ENCODE results near the gene PLGRKT. TPM values are rescaled to one million over a fixed set of nuclear protein-coding genes. Genes with fewer than 3 reads are reported as not detected.

PLGRKT gene
- total and polyA plus RNA-seq, 2 donors (not counting 1 experiment from before 2014, with no cell fraction given): 17.3 to 21.6 TPM

DNA sequence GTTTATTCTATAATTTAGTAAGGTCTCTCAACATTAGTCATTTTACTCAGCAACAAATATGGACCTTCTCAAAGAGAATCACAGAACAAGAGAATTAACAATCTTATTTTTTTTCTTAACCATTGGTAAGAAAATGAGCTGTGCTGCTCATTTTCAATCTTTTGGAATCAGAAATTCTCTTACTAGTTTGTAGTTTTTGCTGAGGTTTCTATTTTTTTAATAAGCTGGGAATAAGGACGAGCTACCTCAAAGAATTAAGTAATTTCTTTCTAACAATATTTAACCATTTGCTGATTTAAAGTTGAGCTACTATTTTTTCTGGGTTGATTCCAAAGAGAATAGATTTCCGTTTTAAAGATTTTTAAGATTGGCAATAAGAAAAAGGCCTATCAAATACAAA, 44.2 kb downstream of the PLGRKT start:
- H3K9ac ChIP-seq (ENCODE audit: insufficient read depth, low read length): no peak overlapping the region
- no peaks in the 10 kb centered on the region for H3K36me3 ChIP-seq (ENCODE audit: control insufficient read depth, insufficient read depth, low read length)
- TF ChIP-seq, protein P1, sequence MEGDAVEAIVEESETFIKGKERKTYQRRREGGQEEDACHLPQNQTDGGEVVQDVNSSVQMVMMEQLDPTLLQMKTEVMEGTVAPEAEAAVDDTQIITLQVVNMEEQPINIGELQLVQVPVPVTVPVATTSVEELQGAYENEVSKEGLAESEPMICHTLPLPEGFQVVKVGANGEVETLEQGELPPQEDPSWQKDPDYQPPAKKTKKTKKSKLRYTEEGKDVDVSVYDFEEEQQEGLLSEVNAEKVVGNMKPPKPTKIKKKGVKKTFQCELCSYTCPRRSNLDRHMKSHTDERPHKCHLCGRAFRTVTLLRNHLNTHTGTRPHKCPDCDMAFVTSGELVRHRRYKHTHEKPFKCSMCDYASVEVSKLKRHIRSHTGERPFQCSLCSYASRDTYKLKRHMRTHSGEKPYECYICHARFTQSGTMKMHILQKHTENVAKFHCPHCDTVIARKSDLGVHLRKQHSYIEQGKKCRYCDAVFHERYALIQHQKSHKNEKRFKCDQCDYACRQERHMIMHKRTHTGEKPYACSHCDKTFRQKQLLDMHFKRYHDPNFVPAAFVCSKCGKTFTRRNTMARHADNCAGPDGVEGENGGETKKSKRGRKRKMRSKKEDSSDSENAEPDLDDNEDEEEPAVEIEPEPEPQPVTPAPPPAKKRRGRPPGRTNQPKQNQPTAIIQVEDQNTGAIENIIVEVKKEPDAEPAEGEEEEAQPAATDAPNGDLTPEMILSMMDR (conservative IDR thresholded peaks at IDR 0.05 in 1 of 2, IDR thresholded peaks at IDR 0.05 in 1 of 2; ENCODE audit: low read depth in 1 of 2, low read length in 2 of 2): no peak
- TF ChIP-seq EZH2 (IDR thresholded peaks at IDR 0.05; ENCODE audit: low read length, missing control alignments): no peak
- no peak overlapping the region for H3K27ac ChIP-seq (ENCODE audit: insufficient read depth, low read length)
- no peak overlapping the region for H3K4me3 ChIP-seq (replicated peaks in 1 of 4; ENCODE audit: control extremely low read depth in 1 of 4, insufficient read depth in 1 of 4, low read depth in 3 of 4, low read length in 4 of 4)
- no peak for DNase-seq (ENCODE audit: low read depth in 2 of 2)
- peaks cover 4% of the 10 kb centered on the region for H3K4me1 ChIP-seq (ENCODE audit: control insufficient read depth, extremely low read depth, insufficient read depth, low read length)
- H3K79me2 ChIP-seq (ENCODE audit: control insufficient read depth, insufficient read depth, low read length): no peaks in the 10 kb centered on the region
- no peak overlapping the region for H2AFZ ChIP-seq (ENCODE audit: low read length)
- H3K27me3 ChIP-seq (ENCODE audit: control insufficient read depth, insufficient read depth, low read length): no peaks in the 10 kb centered on the region
- no peaks in the 10 kb centered on the region for H4K20me1 ChIP-seq (ENCODE audit: control insufficient read depth, extremely low read depth, insufficient read depth, low read length)
- no peak overlapping the region for H3K4me2 ChIP-seq (ENCODE audit: extremely low read depth, insufficient read depth, low read length)
- H3K9me3 ChIP-seq (ENCODE audit: control insufficient read depth, insufficient read depth, low read depth, low read length): no peaks in the 10 kb centered on the region

DNA sequence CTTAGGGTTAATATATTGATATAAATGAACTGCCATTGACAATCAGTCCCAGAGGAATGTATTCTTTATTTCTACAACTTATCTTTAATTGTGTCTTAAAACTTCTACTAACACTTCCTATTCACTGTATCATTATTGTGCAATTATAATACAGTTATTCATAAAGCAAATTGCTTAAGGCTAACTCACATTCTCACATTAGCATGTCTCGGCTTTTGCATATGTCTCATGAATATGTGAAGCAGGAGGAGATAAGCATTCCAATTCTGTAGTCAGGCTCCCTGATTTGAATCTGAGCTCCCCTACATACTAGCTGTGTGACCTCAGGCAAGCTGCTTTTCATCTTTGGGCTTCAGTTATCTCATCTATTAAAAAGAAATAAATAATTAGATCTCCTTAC, 45.4 kb downstream of the PLGRKT start:
- H3K4me1 ChIP-seq (ENCODE audit: control insufficient read depth, extremely low read depth, insufficient read depth, low read length): peaks cover 7% of the 10 kb centered on the region
- DNase-seq (ENCODE audit: low read depth in 2 of 2): peak in 1 of 2 donors; percentile 1
- no peak overlapping the region for H3K27ac ChIP-seq (ENCODE audit: insufficient read depth, low read length)
- H3K4me2 ChIP-seq (ENCODE audit: extremely low read depth, insufficient read depth, low read length): no peak overlapping the region
- no peaks in the 10 kb centered on the region for H3K36me3 ChIP-seq (ENCODE audit: control insufficient read depth, insufficient read depth, low read length)
- H3K4me3 ChIP-seq (replicated peaks in 1 of 4; ENCODE audit: control extremely low read depth in 1 of 4, insufficient read depth in 1 of 4, low read depth in 3 of 4, low read length in 4 of 4): no peak overlapping the region
- no peak overlapping the region for H3K9ac ChIP-seq (ENCODE audit: insufficient read depth, low read length)
- H3K9me3 ChIP-seq (ENCODE audit: control insufficient read depth, insufficient read depth, low read depth, low read length): no peaks in the 10 kb centered on the region
- TF ChIP-seq EZH2 (IDR thresholded peaks at IDR 0.05; ENCODE audit: low read length, missing control alignments): no peak
- H2AFZ ChIP-seq (ENCODE audit: low read length): no peak overlapping the region
- no peaks in the 10 kb centered on the region for H4K20me1 ChIP-seq (ENCODE audit: control insufficient read depth, extremely low read depth, insufficient read depth, low read length)
- H3K27me3 ChIP-seq (ENCODE audit: control insufficient read depth, insufficient read depth, low read length): no peaks in the 10 kb centered on the region
- H3K79me2 ChIP-seq (ENCODE audit: control insufficient read depth, insufficient read depth, low read length): no peaks in the 10 kb centered on the region

- peaks cover 7% of the 10 kb centered on the region for H3K4me1 ChIP-seq (ENCODE audit: control insufficient read depth, extremely low read depth, insufficient read depth, low read length)
- H4K20me1 ChIP-seq (ENCODE audit: control insufficient read depth, extremely low read depth, insufficient read depth, low read length): no peaks in the 10 kb centered on the region
- no peaks in the 10 kb centered on the region for H3K9me3 ChIP-seq (ENCODE audit: control insufficient read depth, insufficient read depth, low read depth, low read length)
- H3K4me3 ChIP-seq (replicated peaks in 1 of 4; ENCODE audit: control extremely low read depth in 1 of 4, insufficient read depth in 1 of 4, low read depth in 3 of 4, low read length in 4 of 4): no peak overlapping the region
- no peaks in the 10 kb centered on the region for H3K36me3 ChIP-seq (ENCODE audit: control insufficient read depth, insufficient read depth, low read length)
- H3K79me2 ChIP-seq (ENCODE audit: control insufficient read depth, insufficient read depth, low read length): no peaks in the 10 kb centered on the region
- no peak overlapping the region for H3K9ac ChIP-seq (ENCODE audit: insufficient read depth, low read length)
- H3K27ac ChIP-seq (ENCODE audit: insufficient read depth, low read length): no peak overlapping the region
- no peak overlapping the region for H2AFZ ChIP-seq (ENCODE audit: low read length)
- H3K27me3 ChIP-seq (ENCODE audit: control insufficient read depth, insufficient read depth, low read length): no peaks in the 10 kb centered on the region
- TF ChIP-seq, protein P1 (conservative IDR thresholded peaks at IDR 0.05 in 1 of 2, IDR thresholded peaks at IDR 0.05 in 1 of 2; ENCODE audit: low read depth in 1 of 2, low read length in 2 of 2): no peak
- TF ChIP-seq EZH2 (IDR thresholded peaks at IDR 0.05; ENCODE audit: low read length, missing control alignments): no peak
- peak overlapping the region; percentile 41 for H3K4me2 ChIP-seq (ENCODE audit: extremely low read depth, insufficient read depth, low read length)
- peak; percentile 78 to 92 for DNase-seq (ENCODE audit: low read depth in 2 of 2)
Observed at GRCh38 chr9:5389109-5389732, 48.5 kb downstream of the PLGRKT start.

Data from fibroblast of lung (primary cell).